Fibroblast of skin of scalp (primary cell): Measurements from ENCODE around the gene KCNJ5.

Experiments
- DNase-seq: peaks from one replicate; pipeline ENCODE4 v3.0.0-alpha.2; 2013

Gene KCNJ5

DNA sequence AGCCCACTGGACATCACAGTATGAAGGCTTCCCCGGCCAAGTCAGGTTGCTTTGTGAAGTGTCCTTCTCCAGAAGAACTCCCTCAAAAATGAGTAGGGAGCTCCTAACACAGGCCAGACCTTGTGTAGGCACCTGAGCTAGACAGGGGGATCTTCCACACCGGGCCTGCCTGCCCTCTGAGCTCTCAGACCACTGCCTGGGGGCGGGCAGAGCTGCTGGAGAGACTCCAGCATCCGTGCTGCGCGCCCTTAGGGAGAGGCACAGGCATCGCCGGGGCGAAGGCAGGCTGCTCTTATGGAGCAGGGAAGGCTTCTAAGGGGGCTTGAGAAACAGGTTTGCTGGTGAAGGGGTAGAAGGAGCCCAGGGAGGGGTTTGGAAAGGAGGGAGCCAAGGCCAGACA lies 4.4 kb downstream of the KCNJ5 start:
- DNase-seq, result no peak

DNA sequence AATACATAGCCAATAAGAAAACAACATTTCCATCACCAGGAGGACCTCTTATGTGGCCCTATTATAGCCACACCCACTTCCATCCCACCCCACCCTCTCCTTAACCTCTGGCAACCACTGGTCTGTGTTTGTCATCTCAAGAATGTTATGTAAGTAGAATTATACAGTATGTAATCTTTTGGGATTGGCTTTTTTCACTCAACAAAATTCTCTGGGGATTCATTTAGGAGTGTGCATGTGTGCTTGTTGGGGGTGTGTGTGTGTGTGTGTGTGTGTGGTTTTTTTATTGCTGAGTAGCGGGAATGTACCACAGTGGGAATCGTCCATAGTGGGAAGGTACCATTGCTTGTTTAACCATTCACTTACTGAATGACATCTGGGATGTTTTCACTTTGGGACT lies 5.2 kb downstream of the KCNJ5 start:
- DNase-seq, result peak; percentile 46

DNA sequence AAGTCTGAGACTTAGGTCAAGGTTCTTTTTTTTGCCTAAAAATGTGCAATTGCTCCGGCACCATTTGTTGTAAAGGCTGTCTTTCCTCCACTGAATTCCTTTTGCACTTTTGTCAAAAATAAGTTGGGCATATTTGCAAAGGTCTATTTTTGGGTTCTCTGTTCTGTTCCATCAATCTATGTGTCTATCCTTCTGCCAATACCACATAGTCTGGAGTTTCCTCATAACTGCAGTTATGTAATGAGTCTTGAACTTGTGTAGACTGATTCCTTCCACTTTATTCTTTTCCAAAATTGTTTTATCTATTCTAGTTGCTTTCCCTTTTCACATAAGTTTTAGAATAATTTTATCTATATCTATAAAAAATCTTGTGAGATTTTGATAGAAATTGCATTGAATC lies 6.7 kb downstream of the KCNJ5 start:
- DNase-seq, result no peak

DNA sequence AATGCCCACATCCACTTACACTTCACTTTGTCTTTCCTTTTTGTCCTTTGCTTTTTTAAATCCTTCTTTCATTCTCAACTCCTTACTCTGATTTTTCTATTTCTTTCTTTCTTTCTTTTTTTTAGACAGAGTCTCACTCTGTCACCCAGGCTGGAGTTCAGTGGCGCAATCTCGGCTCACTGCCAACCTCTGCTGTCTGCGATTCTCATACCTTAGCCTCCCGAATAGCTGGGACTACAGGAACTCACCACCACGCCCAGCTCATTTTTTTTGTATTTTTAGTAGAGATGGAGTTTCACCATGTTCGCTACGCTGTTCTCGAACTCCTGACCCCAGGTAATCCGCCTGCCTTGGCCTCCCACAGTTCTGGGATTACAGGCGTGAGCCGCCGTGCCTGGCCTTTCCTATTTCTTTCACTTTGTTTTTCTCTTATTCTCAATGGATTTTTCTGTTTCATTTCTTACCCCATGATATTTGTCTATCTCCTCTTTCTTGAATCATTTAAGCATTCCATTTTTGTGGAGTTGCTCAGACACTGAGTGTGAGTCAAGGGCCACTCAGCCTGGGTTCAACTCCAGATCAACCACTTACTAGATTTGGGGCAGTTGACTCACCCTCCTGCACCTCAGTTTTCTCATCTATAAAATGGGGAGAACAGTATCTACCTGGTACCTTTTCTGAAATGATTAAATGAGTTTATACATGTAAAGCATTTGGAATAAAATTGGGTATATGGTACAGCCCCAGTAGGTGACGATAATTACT lies 7.6 kb downstream of the KCNJ5 start:
- peak; percentile 38 for DNase-seq

DNA sequence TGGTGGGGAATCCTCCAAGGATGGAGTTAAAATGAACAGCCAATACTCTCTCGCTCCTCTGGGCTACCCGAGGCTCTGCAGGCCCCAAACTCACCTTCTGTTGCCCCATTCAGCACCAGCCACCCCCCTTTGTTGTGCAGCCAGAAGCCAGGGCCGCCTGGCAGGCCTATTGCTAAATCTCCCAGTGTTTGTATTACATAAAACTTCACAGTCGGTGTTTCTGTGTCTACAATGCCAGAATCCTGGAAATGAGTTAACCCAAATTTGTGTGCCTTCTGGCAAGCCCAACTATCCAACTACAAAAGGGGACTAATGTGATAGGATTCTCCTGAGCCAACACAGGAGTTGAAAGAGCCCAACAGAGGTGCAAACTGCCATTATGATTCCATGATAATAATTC lies 9.3 kb downstream of the KCNJ5 start:
- DNase-seq, result no peak

DNA sequence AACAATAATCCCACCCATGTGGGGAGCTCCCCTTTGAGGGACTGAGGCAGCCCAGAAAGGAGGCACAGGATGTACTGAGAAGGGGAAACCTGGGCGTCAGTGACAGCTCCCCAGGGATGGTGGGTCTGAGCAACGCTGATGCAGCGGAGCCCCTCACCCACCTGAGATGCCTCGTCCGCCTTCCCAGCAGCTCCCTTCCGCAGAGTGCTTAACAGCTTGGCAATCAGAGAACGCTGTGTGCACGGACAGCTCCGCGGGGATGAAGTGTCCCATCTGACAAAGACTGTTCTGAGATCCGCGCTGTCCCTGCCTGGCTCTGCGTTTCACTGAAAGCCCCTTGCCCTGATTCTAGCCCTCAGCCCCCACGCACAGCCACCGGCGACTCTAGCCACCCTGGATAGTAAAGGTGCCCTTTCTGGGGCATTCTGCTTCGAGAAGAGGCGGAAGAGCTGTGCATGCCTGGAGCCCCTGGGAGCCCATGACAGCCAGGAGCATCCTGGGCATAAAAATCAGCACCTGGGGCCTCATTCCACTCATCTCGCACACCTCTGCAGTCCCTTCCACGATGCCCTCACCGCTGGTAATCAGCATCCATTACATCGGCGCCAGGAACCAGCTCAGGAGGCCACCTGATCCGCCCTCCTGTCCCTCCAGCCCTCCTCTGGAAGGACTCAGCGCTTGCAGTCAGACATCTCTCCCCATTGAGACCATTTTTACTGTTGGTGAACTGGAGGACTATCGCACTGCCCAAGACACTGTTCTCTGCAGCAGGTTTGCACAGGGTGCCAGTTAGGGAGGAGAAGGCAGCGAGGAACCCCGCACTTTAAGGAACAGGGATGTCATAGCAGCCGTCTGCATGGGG lies 10.7 kb downstream of the KCNJ5 start:
- no peak for DNase-seq

DNA sequence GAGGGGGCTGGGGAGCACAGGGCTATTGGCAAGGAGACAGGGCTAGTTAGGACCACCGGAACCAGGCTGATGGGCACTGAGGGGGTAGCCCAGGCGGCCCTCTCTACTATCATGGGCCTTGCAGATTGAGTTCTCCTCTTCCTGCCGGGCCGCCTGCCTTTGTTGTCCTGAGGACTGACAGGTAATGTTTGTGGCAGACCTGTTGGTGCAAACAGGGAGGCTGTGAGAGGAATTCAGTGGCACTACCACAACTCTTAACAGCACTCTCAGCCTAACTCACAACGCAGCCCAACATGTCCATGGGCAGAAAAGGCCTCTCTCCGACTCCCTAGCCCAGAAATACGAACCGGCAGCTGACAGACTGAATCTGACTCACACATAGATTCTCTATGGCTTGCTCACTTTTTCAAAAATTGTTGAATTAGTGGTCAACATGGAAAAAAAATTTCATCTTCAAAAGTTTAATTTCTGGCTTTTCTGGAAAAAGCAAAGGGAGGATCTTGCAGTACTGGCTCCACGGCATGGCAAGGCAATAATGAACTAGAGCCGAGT lies 11.4 kb downstream of the KCNJ5 start:
- peak; percentile 70 for DNase-seq

DNA sequence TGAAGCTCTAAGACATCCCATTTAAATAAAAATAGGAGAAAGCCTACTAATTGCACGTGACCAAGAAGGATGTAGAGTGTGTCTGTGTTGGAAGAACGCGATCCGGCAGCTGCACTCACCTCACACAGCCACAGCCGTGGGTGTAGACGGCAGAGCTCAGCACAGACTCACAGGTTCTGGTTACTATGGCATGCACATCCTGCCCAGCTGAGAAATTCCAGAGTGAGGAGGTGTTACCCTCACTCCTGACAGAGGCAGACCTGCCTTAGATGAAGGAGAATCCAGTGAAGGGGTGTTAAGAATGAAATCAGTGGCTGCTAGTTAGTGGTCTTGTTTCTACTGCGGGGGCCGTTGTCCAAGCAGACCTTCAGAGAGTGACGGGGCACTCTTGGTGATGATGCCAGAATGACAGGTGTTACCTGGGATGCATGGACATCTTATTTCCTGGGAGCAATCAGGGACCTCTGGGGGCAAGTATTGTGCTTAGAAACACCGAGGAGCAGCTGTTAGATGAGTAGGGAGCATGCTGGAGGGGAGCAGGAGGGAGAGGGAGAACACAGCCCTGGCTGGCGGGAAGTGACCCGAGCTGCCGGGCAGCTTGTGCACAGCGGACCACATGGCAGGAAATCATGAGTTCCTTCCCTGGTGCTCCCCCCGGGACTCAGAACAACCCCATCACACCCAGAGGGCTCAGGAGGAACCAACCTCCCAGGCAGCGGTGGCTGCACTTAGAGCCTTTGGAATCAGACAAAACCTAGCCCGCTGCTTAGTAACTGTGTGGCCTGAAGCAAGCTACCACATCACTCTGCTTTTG lies 12.3 kb downstream of the KCNJ5 start:
- no peak for DNase-seq

DNA sequence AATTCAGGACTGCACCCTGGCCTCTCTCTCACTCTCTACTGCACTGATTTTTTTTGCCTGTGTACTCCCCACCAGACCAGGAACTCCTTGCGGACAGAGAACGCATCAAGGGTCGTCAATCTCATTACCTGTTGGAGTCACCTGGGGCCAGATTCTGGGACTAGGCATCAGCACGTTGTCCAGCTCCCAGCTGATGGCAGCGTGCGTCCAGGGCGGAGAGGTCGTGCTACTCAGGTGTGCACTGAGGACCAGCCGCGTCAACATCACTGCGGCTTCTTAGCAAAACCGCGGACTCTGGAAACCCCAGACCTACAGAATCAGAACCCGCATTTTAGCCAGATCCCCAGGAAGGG lies 13.1 kb downstream of the KCNJ5 start:
- no peak for DNase-seq

DNA sequence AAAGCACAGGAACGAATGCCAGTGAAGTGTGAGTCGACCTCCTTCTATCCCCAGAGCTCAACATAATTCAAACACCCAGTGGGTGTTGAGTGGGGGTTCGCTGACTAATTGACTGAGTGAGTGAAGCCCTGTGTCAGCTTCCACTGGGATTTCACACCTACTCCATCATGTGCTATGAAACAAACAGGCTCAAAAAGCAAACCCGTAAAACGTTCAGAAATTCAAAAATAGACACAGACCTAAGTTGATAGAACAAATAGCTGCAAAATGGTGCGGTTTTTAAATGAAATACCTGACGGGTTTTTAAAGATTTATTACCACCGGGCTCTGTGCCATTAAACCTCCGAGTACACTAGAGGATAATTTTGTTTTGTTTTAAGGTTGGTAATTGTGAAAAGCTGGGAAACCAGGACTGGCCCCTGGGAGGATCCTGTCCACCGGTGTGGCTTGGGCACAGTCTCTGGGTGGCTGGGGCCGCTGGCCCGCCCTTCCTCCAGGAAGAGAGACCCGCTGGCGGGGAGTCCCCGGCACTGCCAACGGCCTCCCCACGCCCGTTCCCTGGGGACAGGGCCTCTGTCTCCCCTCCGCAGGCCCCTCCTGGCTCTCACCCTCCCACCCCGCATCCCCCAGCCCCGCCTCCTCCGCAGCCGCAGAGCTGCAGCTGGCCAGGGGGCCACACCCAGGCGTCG lies 13.6 kb downstream of the KCNJ5 start:
- peak; percentile 38 for DNase-seq

DNA sequence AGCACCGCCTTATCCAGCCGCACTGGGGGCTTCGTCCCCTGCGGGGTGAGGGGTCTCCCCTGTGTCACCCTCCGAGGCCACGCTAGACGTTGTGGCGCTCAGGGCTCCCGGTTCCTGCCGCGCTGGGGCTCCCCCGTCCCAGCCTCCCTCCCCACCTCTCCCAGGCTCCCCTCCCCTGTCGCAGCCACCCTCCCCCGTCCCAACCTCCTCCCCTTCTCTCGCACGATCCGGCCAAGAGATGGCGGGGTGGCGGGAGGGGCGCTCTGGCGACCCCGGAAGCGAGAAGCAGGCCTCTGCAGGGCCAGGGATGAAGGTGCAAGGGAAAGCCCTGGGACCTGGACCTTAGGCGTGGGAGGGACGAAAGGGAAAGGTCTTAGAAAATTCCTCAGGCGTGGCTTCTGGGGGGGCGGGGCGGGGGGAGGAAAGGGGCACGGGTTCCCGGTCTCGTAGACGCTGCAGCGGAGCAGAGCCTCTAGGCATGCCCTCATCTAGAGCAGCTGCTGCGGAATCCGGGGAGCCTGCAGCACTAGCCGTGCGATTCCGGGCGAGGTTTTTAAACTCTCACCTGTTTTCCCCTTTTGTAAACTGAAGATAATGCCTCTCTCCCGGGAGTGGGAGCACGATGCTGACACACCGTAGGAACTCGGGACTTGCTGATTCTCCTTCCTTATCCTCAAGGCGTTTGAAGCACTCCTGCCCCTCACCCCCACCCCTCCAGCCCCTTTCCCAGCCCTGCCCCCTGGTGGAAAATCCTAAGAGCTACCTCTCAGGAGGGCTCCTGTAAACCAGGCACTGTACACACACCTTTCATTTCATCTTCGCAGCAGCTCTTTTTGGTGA lies 14.4 kb downstream of the KCNJ5 start:
- peak; percentile 41 for DNase-seq

DNA sequence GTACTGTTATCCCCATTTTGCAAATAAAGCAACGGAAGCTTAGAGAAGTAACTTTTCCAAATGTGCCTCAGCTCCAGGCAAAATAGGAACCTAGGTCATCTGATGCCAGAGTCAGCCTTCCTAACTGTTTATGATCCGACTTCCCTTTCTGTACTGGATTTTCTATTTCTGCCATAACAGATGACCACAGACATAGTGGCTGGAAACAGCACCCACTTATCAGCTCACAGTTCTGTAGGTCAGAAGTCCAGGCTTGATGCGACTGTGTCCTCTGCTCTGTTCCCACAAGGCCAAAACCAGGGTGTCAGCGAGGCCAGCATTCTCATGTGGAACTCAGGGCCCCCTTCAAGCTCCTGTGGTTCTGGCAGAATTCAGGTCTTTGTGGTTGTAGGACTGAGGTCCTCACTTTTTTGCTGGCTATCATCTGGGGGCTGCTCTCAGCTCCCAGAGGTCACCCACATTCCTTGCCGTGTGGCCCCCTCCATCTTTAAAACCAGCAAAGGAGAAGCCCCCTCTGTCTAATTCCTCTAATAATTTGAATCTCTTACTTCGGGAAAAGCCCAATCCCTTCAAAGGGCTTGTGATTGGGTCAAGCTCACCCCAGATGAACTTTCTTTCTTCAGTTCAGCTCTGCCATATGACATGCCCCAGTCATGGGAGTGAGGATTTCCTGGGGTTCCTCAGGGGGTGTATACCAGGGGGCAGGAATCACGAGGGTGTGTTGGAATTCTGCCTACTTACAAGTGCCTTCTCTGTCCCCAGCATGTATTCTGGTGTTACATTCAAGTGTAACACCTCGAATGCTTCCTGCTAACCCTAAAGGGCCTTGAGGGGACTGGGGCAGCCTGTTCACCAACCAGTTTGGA lies 15.3 kb downstream of the KCNJ5 start:
- no peak for DNase-seq

DNA sequence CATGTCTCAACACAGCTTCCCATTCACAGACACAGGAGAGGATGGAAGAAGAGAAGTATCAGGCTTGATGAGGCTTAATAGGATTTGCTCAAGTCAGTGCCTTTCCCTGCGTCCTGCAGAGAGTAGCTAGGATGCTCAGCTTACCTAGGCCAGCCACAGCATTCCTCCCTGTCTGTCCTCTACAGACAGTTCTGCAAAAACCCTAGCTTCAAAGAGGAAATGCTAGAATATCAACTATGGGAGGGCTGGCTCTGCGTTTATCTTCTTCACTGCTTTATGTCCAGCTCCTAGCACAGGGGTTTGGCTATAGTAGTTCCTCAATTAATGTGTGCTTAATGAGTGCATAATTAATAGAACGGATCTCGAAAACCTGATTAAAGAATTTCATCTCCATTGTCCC lies 16.4 kb downstream of the KCNJ5 start:
- no peak for DNase-seq

DNA sequence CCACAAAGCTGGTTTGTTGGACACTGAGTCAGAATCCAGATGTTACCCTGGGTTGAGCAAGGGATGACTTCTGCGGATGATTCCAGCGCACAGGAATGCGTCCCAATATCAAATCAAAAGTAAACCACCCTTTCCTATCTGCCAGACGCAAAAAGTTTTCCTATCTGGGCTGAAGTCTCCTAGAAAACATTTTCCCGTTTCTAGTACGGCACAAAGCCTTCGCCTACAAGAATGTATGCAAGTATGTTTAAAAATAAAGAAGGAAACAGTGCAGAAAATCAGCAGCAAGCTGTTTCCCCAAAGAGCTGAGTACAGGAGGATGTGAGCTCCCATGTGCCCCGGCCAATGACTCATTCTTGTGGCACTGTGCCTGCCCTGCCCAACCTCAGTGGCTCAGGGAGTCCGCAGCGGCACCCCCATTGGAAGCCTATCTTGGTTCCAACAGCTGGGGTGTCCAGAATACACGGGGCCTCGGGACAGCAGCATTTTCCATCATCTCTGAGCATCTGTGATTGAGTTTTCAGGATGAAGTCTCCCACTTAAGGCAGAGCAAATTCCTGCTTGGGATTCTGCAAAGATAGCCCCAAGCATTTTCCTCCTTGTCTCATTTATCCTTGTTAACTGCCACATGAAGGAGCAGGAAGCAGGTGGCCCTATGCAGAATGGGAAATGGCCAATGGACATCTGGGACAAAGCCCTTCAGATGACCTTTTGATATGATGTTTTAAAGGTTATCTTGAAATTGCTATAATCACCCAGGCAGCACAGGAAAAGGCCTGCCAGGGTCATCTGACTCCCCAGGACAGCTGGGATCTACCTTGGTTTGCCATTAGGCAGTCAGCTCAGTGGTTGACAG lies 17.5 kb downstream of the KCNJ5 start:
- DNase-seq, result peak; percentile 67

DNA sequence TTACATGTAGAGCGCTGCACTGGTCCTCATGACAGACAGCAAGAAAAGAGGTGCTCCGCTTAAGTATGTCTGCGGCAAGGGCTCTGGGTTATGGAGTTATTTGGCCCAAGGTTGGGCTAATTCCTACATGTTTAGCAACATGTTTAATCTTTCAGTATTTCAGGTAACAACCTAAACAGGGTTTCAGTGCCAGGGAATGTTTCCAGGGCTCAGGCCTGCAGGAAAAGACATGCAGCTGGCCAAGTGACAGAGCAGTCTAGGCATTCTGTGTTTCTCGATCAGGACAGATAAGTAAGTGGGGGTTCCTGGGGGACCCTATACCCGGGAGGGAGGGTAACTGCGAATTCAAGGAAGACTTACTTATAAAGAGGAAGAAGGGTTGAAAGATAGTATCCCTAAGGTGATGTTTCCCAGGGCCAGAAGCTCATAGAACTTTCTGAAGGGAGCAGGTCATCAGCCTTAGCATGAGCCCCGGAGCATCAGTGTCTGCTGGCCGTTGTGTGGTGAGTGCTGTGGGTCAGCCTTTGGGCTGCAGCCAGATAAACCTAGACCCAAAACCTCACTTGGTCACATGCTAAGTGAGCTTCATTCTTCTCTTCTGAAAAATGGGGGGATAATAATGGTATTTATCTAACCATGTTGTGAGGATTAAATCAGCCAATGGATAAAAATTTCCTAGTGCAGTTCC lies 18.4 kb downstream of the KCNJ5 start:
- no peak for DNase-seq

DNA sequence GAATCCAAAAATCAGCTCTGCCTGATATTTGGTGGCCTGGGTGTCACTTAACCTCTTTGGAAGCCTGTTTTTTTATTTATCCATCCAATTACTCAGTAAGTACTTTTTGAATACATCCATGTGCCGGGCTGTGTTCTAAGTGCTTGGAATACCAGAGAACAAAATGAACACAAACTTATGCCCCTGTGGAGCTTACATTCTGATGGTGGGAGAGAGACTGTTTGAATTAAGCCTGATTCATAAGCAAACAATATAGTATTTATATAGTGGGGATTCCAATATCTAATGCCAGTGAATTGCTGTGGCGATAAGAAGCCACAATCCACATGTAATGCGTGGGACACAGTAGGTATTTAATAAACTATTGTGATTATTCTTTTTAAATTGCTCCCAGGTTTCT lies 19.4 kb downstream of the KCNJ5 start:
- DNase-seq, result peak; percentile 52

DNA sequence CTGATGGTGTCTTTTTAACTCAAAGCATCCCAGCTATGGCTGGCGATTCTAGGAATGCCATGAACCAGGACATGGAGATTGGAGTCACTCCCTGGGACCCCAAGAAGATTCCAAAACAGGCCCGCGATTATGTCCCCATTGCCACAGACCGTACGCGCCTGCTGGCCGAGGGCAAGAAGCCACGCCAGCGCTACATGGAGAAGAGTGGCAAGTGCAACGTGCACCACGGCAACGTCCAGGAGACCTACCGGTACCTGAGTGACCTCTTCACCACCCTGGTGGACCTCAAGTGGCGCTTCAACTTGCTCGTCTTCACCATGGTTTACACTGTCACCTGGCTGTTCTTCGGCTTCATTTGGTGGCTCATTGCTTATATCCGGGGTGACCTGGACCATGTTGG lies 20.1 kb downstream of the KCNJ5 start:
- DNase-seq, result no peak

DNA sequence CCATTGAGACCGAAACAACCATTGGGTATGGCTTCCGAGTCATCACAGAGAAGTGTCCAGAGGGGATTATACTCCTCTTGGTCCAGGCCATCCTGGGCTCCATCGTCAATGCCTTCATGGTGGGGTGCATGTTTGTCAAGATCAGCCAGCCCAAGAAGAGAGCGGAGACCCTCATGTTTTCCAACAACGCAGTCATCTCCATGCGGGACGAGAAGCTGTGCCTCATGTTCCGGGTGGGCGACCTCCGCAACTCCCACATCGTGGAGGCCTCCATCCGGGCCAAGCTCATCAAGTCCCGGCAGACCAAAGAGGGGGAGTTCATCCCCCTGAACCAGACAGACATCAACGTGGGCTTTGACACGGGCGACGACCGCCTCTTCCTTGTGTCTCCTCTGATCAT lies 20.5 kb downstream of the KCNJ5 start:
- no peak for DNase-seq

DNA sequence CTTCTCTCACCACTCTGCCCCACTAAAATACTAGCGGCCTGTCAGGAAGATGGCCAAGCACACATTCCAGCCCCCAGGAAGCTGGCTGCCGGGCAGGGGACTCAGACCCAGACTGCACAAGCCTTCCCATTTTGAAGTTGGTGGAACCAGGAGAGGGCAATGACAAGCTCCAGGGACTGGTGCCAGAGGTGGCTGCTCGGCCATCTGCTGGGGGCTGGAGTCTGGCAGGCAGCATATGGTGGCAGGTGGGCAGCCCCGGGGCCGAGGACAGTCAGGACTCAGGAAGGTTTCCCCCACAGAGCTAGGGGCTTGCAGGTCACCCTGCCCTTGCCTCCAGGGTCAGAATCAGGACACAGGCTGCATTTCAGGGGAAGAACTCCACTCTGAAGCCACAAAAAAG lies 22.6 kb downstream of the KCNJ5 start:
- no peak for DNase-seq
